Stomach (tissue), 4 donors: ENCODE measurements around the gene HMGB2.

ENCODE experiments used
- POLR2A ChIP-seq, 4 donors: fragments of 450-650 bp; IDR thresholded peaks; one replicate each; pipeline ENCODE4 v1.6.1; 2016; ENCODE audit warnings: antibody characterized with exemption in 4 of 4, control low read depth in 2 of 4, mild to moderate bottlenecking in 1 of 4, moderate library complexity in 1 of 4
- TF ChIP-seq, protein P1 (sequence below), 7 experiments: fragments of 450-650 bp in 4 of 7; fragments of 200-600 bp in 3 of 7; sonication (generic) in 3 of 7; IDR thresholded peaks; one replicate each; pipeline ENCODE4 v1.5.1; 2016 to 2019; ENCODE audit warnings: antibody characterized with exemption in 7 of 7, control low read depth in 2 of 7, mild to moderate bottlenecking in 1 of 7

DNA sequence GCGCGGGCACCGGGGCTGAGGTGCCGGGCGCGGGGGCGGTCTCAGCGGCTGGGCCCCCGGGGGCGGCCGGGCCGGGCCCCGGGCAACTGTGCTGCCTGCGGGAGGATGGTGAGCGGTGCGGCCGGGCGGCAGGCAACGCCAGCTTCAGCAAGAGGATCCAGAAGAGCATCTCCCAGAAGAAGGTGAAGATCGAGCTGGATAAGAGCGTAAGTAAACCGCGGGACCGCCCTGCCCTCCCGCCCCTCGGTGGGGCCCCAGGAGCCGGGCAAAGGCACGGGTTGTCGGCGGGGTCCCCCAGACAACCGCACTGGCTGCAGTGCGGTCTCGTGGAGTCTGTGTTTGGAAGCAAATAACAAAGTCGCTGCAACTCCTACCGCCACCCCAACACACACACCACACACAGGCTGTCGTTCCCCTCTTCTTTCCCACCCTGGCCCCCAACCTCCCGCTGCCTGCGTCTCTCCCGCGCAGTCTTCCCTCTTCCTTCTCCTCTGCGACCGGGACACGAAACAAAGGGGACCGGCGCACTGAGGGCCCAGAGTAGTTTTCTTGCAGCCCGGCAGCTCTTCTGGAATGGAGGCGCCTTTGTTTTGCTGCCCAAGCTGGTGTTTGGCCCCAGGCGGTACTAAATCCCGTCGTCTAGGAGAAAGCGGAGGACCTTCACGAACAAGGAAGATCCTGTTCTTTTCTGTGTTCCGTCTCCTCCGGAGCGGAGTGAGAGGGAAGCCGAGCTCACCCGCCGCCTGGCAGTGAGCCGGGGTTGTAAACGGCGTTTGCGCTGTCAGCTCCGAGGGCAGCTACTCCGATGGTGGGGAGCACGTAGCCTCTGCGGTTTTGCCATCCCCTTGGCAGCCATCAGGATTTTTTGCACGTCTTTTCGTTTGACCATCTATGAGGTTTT, 37.4 kb upstream of the HMGB2 start:
- no peak for TF ChIP-seq POLR2A (IDR thresholded peaks at IDR 0.05)
- TF ChIP-seq, protein P1, sequence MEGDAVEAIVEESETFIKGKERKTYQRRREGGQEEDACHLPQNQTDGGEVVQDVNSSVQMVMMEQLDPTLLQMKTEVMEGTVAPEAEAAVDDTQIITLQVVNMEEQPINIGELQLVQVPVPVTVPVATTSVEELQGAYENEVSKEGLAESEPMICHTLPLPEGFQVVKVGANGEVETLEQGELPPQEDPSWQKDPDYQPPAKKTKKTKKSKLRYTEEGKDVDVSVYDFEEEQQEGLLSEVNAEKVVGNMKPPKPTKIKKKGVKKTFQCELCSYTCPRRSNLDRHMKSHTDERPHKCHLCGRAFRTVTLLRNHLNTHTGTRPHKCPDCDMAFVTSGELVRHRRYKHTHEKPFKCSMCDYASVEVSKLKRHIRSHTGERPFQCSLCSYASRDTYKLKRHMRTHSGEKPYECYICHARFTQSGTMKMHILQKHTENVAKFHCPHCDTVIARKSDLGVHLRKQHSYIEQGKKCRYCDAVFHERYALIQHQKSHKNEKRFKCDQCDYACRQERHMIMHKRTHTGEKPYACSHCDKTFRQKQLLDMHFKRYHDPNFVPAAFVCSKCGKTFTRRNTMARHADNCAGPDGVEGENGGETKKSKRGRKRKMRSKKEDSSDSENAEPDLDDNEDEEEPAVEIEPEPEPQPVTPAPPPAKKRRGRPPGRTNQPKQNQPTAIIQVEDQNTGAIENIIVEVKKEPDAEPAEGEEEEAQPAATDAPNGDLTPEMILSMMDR (IDR thresholded peaks at IDR 0.05): no peak
